Prostate gland (tissue), 2 donors: ENCODE data around the gene AURKB. TPM values are rescaled to one million over a fixed set of nuclear protein-coding genes. Genes with fewer than 3 reads are reported as not detected.
A peak's percentile ranks its signal among the peaks of the same experiment; 100 is the strongest.

ENCODE experiments used
- DNase-seq: peaks from one replicate; pipeline ENCODE4 v3.0.0-alpha.2; 2019; ENCODE audit warnings: low spot score
- H3K27ac ChIP-seq, 2 donors: fragments of 200-600 bp; sonication (generic); 2 replicates each; pipeline ENCODE4 v1.5.1; 2017 to 2019
- H3K27me3 ChIP-seq: fragments of 200-600 bp; sonication (generic); replicated peaks from 2 replicates; pipeline ENCODE4 v1.5.1; 2019; ENCODE audit not compliant: insufficient read depth
- H3K36me3 ChIP-seq, 2 donors: fragments of 200-600 bp; sonication (generic); 1 replicate in 1 of 2; 2 replicates in 1 of 2; pipeline versions ENCODE4 v1.5.1 to v1.8.1; 2017 to 2019
- H3K4me1 ChIP-seq: fragments of 200-600 bp; sonication (generic); replicated peaks from 2 replicates; pipeline ENCODE4 v1.5.1; 2019
- H3K4me3 ChIP-seq, 2 donors: fragments of 200-600 bp; sonication (generic); 2 replicates each; pipeline ENCODE4 v1.5.1; 2017 to 2019
- H3K9me3 ChIP-seq: fragments of 200-600 bp; sonication (generic); 2 replicates; pipeline ENCODE4 v1.5.1; 2017
- POLR2A ChIP-seq: fragments of 450-650 bp; IDR thresholded peaks from one replicate; pipeline ENCODE4 v1.6.1; 2016; ENCODE audit warnings: antibody characterized with exemption, mild to moderate bottlenecking
- POLR2AphosphoS5 ChIP-seq: sonication (generic); formaldehyde crosslinking; IDR thresholded peaks from one replicate; pipeline ENCODE4 v1.6.1; 2017; ENCODE audit warnings: antibody characterized with exemption
- WGBS: methylation state at CpG from one replicate; pipeline ENCODE4 v1.1.5; 2018; 5-methylcytosine and 5-hydroxymethylcytosine counted together
- intact Hi-C: fragments of 100-400 bp; cut with DNase I; formaldehyde crosslinking; loops from one replicate; pipeline ENCODE4 v1.14.2; 2022
- total RNA-seq, 2 donors: library from RNA; depleted of rRNA; stranded (reverse); fragments of >200 nt; gene quantifications; one replicate each; pipeline ENCODE4 v1.1.0, GENCODE V29; 2016
- TF ChIP-seq, protein P1 (sequence below), 4 experiments: fragments of 200-600 bp in 2 of 4; fragments of 450-650 bp in 2 of 4; sonication (generic) in 2 of 4; IDR thresholded peaks; 1 replicate in 3 of 4; 2 replicates in 1 of 4; pipeline ENCODE4 v1.5.1; 2016 to 2019; ENCODE audit warnings: antibody characterized with exemption in 4 of 4, mild to moderate bottlenecking in 2 of 4, moderate library complexity in 2 of 4

The AURKB gene
- total RNA-seq, 2 donors from 2014 or later = 2.1 to 6.6 TPM

DNA sequence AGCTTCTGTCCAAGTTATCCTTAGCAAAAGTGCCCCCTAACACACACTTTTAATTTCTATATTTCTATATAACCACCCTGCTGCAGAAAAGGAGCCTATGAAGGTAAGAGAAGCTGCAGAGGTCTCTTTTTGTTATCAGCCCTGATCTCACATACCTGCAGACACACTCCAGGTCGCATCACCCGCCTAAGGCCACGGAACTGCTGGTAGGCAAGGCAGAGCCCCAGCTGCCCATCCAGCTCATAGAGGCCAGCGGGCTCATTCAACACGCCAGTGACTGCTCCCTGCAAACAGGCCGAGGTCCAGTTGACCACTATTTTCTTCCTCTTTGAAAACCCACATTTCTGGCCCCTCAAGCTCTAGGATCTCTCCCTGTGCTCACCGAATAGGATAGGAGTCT, 25.3 kb upstream of the AURKB start:
- H3K9me3 ChIP-seq = no peaks in the 10 kb centered on the region
- WGBS = 91% methylated on average over 7 of the region's 7 CpGs
- peaks cover 26 to 37% of the 10 kb centered on the region in 2 donors for H3K36me3 ChIP-seq
- intact Hi-C loops = no loop called here
- H3K27me3 ChIP-seq = no peaks in the 10 kb centered on the region
- no peaks in the 10 kb centered on the region for H3K4me1 ChIP-seq
- no peak for DNase-seq
- no peak overlapping the region for H3K27ac ChIP-seq
- H3K4me3 ChIP-seq = no peak overlapping the region
- TF ChIP-seq POLR2A (no peak), POLR2AphosphoS5 (no peak)
- TF ChIP-seq, protein P1, sequence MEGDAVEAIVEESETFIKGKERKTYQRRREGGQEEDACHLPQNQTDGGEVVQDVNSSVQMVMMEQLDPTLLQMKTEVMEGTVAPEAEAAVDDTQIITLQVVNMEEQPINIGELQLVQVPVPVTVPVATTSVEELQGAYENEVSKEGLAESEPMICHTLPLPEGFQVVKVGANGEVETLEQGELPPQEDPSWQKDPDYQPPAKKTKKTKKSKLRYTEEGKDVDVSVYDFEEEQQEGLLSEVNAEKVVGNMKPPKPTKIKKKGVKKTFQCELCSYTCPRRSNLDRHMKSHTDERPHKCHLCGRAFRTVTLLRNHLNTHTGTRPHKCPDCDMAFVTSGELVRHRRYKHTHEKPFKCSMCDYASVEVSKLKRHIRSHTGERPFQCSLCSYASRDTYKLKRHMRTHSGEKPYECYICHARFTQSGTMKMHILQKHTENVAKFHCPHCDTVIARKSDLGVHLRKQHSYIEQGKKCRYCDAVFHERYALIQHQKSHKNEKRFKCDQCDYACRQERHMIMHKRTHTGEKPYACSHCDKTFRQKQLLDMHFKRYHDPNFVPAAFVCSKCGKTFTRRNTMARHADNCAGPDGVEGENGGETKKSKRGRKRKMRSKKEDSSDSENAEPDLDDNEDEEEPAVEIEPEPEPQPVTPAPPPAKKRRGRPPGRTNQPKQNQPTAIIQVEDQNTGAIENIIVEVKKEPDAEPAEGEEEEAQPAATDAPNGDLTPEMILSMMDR (IDR thresholded peaks at IDR 0.05) = no peak

GRCh38 chr17:8234361-8235270, 24.2 kb upstream of the AURKB start:
- Histone ChIP-seq H3K27me3 (no peaks in the 10 kb centered on the region), H3K36me3 (peaks cover 26 to 41% of the 10 kb centered on the region in 2 donors), H3K27ac (no peak overlapping the region), H3K4me1 (no peaks in the 10 kb centered on the region), H3K9me3 (no peaks in the 10 kb centered on the region), H3K4me3 (no peak overlapping the region)
- intact Hi-C loops = no loop called here
- no peak for TF ChIP-seq POLR2A
- TF ChIP-seq, protein P1 (IDR thresholded peaks at IDR 0.05) = no peak
- TF ChIP-seq POLR2AphosphoS5 = no peak
- DNase-seq = no peak
- 94% methylated on average over 21 of the region's 21 CpGs for WGBS

DNA sequence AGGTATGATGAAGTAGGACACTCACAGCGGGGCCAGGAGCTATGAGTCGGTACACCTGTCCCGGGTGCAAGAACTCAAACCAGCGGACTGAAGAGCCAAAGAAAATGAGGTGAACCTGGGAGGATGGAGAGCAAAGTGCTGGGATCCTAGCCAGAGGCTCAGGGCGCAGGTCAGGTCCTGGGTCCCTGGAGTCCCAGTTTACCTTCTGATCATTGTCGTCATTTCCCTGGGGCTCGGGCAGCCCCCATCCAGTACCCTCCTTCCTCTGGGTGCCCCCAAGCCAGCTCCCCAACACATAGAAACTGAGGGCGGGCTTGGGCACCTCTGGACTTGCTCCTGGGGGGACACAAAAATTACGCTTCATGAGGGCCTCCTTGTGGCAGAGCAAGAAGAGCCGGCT, 21.3 kb upstream of the AURKB start:
- 97% methylated on average over 10 of the region's 10 CpGs for WGBS
- Histone ChIP-seq H3K36me3 (peaks cover 30 to 46% of the 10 kb centered on the region in 2 donors), H3K27me3 (no peaks in the 10 kb centered on the region), H3K4me1 (no peaks in the 10 kb centered on the region), H3K27ac (no peak overlapping the region), H3K4me3 (no peak overlapping the region), H3K9me3 (no peaks in the 10 kb centered on the region)
- DNase-seq = no peak
- TF ChIP-seq POLR2AphosphoS5 = no peak
- no peak for TF ChIP-seq POLR2A
- TF ChIP-seq, protein P1 (IDR thresholded peaks at IDR 0.05) = no peak
- intact Hi-C loops = no loop called here

DNA sequence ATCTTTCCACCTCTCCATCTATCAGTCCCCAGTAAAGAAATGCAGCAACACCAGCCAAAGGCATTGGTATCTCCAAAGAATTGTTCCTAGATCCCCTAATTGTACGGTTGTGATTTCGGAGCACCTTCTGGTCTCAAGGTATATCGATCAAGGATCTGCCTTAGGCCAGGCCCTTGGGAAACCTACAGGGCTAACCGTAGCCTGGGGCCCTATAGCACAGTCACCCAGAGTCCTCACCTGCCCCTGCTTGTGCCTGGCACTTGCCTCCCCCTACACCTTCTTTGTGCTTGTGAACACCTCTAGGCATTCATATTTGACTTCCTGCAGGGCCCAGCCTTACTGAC, 16.8 kb upstream of the AURKB start:
- WGBS = 88% methylated on average over 4 of the region's 4 CpGs
- intact Hi-C loops = loop anchor here (2.0 to 5.0 kb wide), 2 partner anchors 22 to 70 kb away; partner anchors contain the start of genes CTC1, PFAS and SLC25A35
- peak overlapping the region; percentile 55 to 65 for H3K27ac ChIP-seq
- H3K4me3 ChIP-seq = no peak overlapping the region
- no peak for DNase-seq
- TF ChIP-seq, protein P1 (IDR thresholded peaks at IDR 0.05) = no peak
- H3K36me3 ChIP-seq = peaks cover 17 to 32% of the 10 kb centered on the region in 2 donors
- peaks cover 9% of the 10 kb centered on the region for H3K4me1 ChIP-seq
- no peaks in the 10 kb centered on the region for H3K9me3 ChIP-seq
- H3K27me3 ChIP-seq = no peaks in the 10 kb centered on the region
